PC-3 (cell line): Measurements from ENCODE around the gene PRSS21. TPM values are rescaled to one million over a fixed set of nuclear protein-coding genes. Genes with fewer than 3 reads are reported as not detected.

Source experiments
- ATAC-seq: fragments of 200-7000 bp; cut with Tn5 transposase; 2 replicates; pipeline ENCODE4 v1.9.1; 2020; ENCODE audit warnings: mild to moderate bottlenecking, moderate library complexity
- BruUV-seq: library from RNA; stranded (reverse); fragments of 400-500 nt; replicated peaks from 2 replicates; lab custom pipeline; 2021; lab: Mats Ljungman, UMichigan
- CTCF ChIA-PET: fragments of 300-600 bp; sonication (Branson Sonifier 250); formaldehyde crosslinking; loops from one replicate; lab custom pipeline; 2022; ENCODE audit warnings: antibody characterized with exemption; lab: Charles Lee
- POLR2A ChIA-PET: fragments of 300-600 bp; sonication (Branson Sonifier 250); formaldehyde crosslinking; loops from one replicate; lab custom pipeline; 2022; ENCODE audit warnings: antibody characterized with exemption; ENCODE audit not compliant: unreplicated experiment; lab: Charles Lee
- DNase-seq: peaks from one replicate; pipeline ENCODE4 v3.0.0-alpha.2; 2015
- H2AFZ ChIP-seq: fragments of 300-600 bp; sonication (generic); 2 replicates; pipeline ENCODE4 v1.6.0; 2016; ENCODE audit warnings: antibody characterized with exemption, low read length
- H3F3A ChIP-seq: fragments of 300-600 bp; sonication (generic); one replicate; pipeline ENCODE4 v1.6.0; 2017; ENCODE audit warnings: antibody characterized with exemption, low read length, control low read depth, mild to moderate bottlenecking; ENCODE audit not compliant: unreplicated experiment
- H3K27ac ChIP-seq: fragments of 300-600 bp; sonication (generic); 2 replicates; pipeline ENCODE4 v1.5.1; 2016; ENCODE audit warnings: mild to moderate bottlenecking, low read length
- H3K27me3 ChIP-seq: fragments of 300-600 bp; sonication (generic); 2 replicates; pipeline ENCODE4 v1.6.1; 2016; ENCODE audit warnings: low read length, mixed read lengths
- H3K36me3 ChIP-seq: fragments of 300-600 bp; sonication (generic); 2 replicates; pipeline ENCODE4 v1.6.1; 2016; ENCODE audit warnings: low read depth, mixed run types, low read length, mixed read lengths
- H3K4me1 ChIP-seq: fragments of 300-600 bp; sonication (generic); 2 replicates; pipeline ENCODE4 v1.5.1; 2016; ENCODE audit warnings: low read length; ENCODE audit not compliant: insufficient read depth
- H3K4me2 ChIP-seq: fragments of 300-600 bp; sonication (generic); 2 replicates; pipeline ENCODE4 v1.6.0; 2016; ENCODE audit warnings: low read length
- H3K4me3 ChIP-seq: fragments of 300-600 bp; sonication (generic); 2 replicates; pipeline ENCODE4 v1.5.1; 2016; ENCODE audit warnings: mild to moderate bottlenecking, low read length, mixed read lengths
- H3K79me2 ChIP-seq: fragments of 300-600 bp; sonication (generic); 2 replicates; pipeline ENCODE4 v1.6.1; 2017; ENCODE audit warnings: low read length, mixed read lengths
- H3K9ac ChIP-seq: fragments of 300-600 bp; sonication (generic); 2 replicates; pipeline ENCODE4 v1.6.0; 2016; ENCODE audit warnings: mild to moderate bottlenecking, low read length
- H3K9me2 ChIP-seq: fragments of 300-600 bp; sonication (generic); replicated peaks from 2 replicates; pipeline ENCODE4 v1.6.1; 2016; ENCODE audit warnings: mixed run types, low read length, mixed read lengths
- H3K9me3 ChIP-seq: fragments of 300-600 bp; sonication (generic); 2 replicates; pipeline ENCODE4 v1.6.1; 2016; ENCODE audit warnings: low read length, mixed read lengths
- H4K20me1 ChIP-seq: fragments of 300-600 bp; sonication (generic); 2 replicates; pipeline ENCODE4 v1.6.1; 2016; ENCODE audit warnings: low read length, mixed read lengths
- EZH2 ChIP-seq: fragments of 300-600 bp; sonication (generic); IDR thresholded peaks from one replicate; pipeline ENCODE4 v1.6.1; 2017; ENCODE audit warnings: antibody characterized with exemption, mild to moderate bottlenecking, low read length; ENCODE audit not compliant: unreplicated experiment
- EZH2phosphoT487 ChIP-seq: fragments of 300-600 bp; sonication (generic); IDR thresholded peaks from 2 replicates; pipeline ENCODE4 v1.6.1; 2018; ENCODE audit warnings: mild to moderate bottlenecking, antibody characterized with exemption, low read length, borderline replicate concordance
- intact Hi-C: fragments of 100-400 bp; cut with micrococcal nuclease; formaldehyde crosslinking; loops from 2 replicates; pipeline ENCODE4 v1.9.0; 2023
- total RNA-seq: library from RNA; depleted of rRNA; stranded (reverse); fragments of >200 nt; gene quantifications from 2 replicates; pipeline ENCODE4 v1.2.3, GENCODE V29; 2014
- TF ChIP-seq, protein P1 (sequence below): fragments of 300-600 bp; sonication (generic); conservative IDR thresholded peaks from 2 replicates; pipeline ENCODE4 v1.5.1; 2017; ENCODE audit warnings: antibody characterized with exemption, low read depth, mild to moderate bottlenecking, low read length

The PRSS21 gene
- total RNA-seq, 1 experiment from 2014 or later, result not detected

DNA sequence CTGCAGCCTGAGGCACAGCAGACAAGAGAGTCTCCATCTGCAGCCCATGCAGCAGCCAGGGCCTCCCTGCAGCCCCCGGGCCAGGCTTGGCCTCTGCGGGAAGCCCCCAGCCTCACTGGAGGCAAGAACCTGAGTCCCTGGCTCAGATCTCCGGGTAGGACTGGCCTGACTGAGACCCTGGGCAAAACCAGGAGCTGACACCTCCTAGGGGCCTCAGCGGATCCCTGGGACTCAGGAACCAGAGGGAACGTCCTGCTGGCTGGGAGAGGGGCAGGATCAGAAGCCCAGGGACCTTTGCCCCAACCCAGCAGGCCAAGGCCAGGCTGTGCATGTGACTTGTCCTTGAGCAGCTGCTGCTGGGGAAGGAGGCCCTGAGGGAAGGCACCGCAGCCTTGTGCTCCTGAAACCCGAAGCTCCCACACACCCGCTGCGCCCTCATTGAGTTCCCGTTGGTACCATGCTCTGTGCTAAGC lies 1.7 kb upstream of the PRSS21 start:
- no peak overlapping the region for H3K4me3 ChIP-seq
- no peaks in the 10 kb centered on the region for H3K9me3 ChIP-seq
- H3K9me2 ChIP-seq, result no peaks in the 10 kb centered on the region
- no peak for DNase-seq
- no peaks in the 10 kb centered on the region for H4K20me1 ChIP-seq
- ChIA-PET POLR2A (no interaction called here), CTCF (no interaction called here)
- no peak for ATAC-seq
- H3K4me2 ChIP-seq, result no peak overlapping the region
- H3K79me2 ChIP-seq, result no peaks in the 10 kb centered on the region
- no peaks in the 10 kb centered on the region for H3K4me1 ChIP-seq
- no peak overlapping the region for H3K27ac ChIP-seq
- no peaks in the 10 kb centered on the region for H3K27me3 ChIP-seq
- H3F3A ChIP-seq, result no peaks in the 10 kb centered on the region
- no peak overlapping the region for H3K9ac ChIP-seq
- H3K36me3 ChIP-seq, result no peaks in the 10 kb centered on the region
- no TSS peak for BruUV-seq
- TF ChIP-seq EZH2, result no peak
- TF ChIP-seq, protein P1, sequence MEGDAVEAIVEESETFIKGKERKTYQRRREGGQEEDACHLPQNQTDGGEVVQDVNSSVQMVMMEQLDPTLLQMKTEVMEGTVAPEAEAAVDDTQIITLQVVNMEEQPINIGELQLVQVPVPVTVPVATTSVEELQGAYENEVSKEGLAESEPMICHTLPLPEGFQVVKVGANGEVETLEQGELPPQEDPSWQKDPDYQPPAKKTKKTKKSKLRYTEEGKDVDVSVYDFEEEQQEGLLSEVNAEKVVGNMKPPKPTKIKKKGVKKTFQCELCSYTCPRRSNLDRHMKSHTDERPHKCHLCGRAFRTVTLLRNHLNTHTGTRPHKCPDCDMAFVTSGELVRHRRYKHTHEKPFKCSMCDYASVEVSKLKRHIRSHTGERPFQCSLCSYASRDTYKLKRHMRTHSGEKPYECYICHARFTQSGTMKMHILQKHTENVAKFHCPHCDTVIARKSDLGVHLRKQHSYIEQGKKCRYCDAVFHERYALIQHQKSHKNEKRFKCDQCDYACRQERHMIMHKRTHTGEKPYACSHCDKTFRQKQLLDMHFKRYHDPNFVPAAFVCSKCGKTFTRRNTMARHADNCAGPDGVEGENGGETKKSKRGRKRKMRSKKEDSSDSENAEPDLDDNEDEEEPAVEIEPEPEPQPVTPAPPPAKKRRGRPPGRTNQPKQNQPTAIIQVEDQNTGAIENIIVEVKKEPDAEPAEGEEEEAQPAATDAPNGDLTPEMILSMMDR, result no peak
- TF ChIP-seq EZH2phosphoT487, result no peak
- no peak overlapping the region for H2AFZ ChIP-seq
- intact Hi-C loops, result no loop called here

DNA sequence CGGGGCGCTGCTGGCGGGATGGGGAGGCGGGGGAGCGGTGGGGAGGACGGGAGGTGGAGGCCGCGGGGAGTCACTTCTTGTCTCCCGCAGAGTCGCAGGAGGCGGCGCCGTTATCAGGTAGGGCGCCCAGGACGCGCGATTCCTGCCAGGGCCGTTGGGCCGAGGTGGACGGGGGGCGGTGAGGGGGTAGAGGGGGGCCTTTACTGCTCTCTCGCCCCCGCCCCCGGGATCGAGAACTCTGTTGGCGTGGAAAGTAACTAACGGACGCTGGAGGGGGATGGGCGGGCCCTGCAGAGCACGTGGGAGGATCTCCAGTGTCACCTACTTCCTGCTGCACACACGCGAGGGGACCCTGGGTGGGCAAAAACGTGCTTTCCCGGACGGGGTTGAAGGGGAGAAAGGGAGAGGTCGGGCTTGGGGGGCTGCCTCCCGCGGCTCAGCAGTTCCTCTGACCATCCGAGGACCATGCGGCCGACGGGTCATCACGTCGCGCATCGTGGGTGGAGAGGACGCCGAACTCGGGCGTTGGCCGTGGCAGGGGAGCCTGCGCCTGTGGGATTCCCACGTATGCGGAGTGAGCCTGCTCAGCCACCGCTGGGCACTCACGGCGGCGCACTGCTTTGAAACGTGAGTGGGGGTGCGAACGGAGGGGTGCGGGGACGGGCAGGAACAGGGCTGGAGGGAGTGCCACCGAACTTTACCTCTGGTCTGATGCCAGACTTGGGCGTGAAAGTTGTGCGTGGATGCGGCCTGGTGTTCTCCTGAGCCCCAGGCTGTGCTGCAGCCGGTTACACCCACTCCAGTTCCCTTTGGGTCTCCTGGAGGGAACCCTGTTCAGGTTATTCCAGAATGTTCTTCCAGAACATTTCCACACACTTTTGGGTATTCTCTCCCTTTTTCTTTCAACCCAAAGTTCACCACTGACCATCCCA lies 569 bp downstream of the PRSS21 start:
- Histone ChIP-seq H3K9me3 (no peaks in the 10 kb centered on the region), H3K27me3 (no peaks in the 10 kb centered on the region), H3K9ac (no peak overlapping the region), H3K79me2 (no peaks in the 10 kb centered on the region), H3F3A (no peaks in the 10 kb centered on the region), H2AFZ (no peak overlapping the region), H4K20me1 (no peaks in the 10 kb centered on the region), H3K4me1 (no peaks in the 10 kb centered on the region), H3K27ac (no peak overlapping the region), H3K9me2 (no peaks in the 10 kb centered on the region), H3K4me2 (no peak overlapping the region), H3K36me3 (no peaks in the 10 kb centered on the region), H3K4me3 (no peak overlapping the region)
- CTCF ChIA-PET, result no interaction called here
- ATAC-seq, result no peak
- no TSS peak for BruUV-seq
- POLR2A ChIA-PET, result no interaction called here
- no peak for TF ChIP-seq EZH2
- TF ChIP-seq EZH2phosphoT487, result no peak
- TF ChIP-seq, protein P1, result no peak
- no peak for DNase-seq
- intact Hi-C loops, result no loop called here

DNA sequence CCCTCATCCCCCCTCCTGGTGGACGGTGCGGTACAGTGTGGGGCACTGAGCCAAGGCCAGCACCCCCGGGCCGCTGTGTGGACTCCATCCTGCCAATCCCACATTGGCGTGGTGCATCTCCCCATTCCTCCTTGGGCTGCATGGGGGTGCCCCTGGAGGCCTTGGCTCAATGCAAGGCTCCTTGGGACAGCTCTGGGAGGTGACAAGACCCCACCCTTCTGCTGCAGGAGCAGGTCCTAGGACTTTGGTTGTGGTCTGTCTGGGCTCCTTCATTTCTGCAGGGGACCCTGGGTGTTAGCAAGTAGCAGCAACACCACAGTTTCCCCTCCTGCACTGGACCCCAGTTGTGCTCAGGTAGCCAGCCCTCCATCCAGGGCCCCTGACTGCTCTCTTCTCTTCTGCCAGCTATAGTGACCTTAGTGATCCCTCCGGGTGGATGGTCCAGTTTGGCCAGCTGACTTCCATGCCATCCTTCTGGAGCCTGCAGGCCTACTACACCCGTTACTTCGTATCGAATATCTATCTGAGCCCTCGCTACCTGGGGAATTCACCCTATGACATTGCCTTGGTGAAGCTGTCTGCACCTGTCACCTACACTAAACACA lies 1.3 kb downstream of the PRSS21 start:
- no peak for ATAC-seq
- Histone ChIP-seq H2AFZ (no peak overlapping the region), H3K4me3 (no peak overlapping the region), H3K27ac (no peak overlapping the region), H3K36me3 (no peaks in the 10 kb centered on the region), H3F3A (no peaks in the 10 kb centered on the region), H3K9me2 (no peaks in the 10 kb centered on the region), H3K4me2 (no peak overlapping the region), H3K27me3 (no peaks in the 10 kb centered on the region), H4K20me1 (no peaks in the 10 kb centered on the region), H3K79me2 (no peaks in the 10 kb centered on the region), H3K9ac (no peak overlapping the region), H3K9me3 (no peaks in the 10 kb centered on the region), H3K4me1 (no peaks in the 10 kb centered on the region)
- CTCF ChIA-PET, result no interaction called here
- TF ChIP-seq EZH2phosphoT487 (no peak), EZH2 (no peak)
- TF ChIP-seq, protein P1, result no peak
- intact Hi-C loops, result no loop called here
- POLR2A ChIA-PET, result no interaction called here
- no peak for DNase-seq
- no TSS peak for BruUV-seq
